GM21825 (cell line): ENCODE results near the gene ZBTB21.
"Not testable (repeated sequence)": the region's sequence is repeated elsewhere in the genome, so short reads cannot be mapped to it uniquely, and the experiment has no call there.

Experiments
- ATAC-seq: cut with Tn5 transposase; IDR thresholded peaks from one replicate; pipeline ENCODE4 v1.9.1; 2021; ENCODE audit warnings: mild to moderate bottlenecking, moderate library complexity; ENCODE audit not compliant: unreplicated experiment

Gene ZBTB21

GRCh38 chr21:41971891-41972290 is 38.3 kb downstream of the ZBTB21 start:
- no peak for ATAC-seq

DNA sequence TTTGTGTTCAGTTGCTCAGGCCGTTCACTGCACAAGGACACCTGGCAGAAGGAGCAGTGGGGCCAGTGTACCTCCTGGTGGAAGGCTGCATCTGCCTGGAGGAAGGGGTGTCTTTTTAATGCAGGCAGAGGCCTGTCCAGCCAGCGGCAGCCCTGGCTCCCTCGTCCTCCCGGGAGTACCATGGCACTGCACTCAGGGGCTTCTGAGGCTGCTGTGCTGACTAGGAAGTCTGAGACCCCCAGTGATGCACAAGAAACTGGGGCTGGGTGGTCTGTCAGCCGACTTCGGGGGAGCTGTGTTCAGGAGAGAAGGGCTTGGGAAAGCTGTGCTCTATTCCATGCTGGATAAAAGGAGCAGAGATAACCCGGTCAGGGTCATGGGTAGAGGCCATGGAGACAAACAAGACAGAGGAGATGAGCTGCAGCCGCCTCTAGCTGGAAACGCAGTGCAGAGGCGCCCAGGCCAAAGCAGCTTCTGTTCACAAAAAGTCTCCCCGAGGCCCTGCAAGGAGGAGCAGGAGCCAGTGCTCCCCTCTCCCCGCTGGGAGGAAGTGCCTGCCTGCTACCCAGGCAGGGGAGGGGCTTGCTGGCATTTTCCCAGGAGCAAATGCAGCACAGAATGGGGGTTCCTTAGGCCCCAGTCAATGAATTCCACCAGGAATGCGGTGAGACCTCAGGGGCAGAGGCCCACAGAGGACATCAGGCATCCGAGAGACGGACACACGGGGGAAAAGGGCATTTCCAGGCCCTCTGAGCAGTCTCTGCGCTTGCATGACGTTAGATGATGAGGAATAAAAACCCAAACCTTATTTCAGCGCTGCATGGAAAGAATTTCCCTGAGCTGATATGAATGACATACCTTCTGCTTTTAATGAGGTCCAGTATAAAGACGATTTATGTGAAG is 39.2 kb downstream of the ZBTB21 start:
- ATAC-seq: no peak

GRCh38 chr21:41970106-41970391 is 40.1 kb downstream of the ZBTB21 start:
- ATAC-seq: no peak

GRCh38 chr21:41967708-41968107 is 42.5 kb downstream of the ZBTB21 start:
- ATAC-seq: no peak

GRCh38 chr21:41966872-41967621 is 43.1 kb downstream of the ZBTB21 start:
- no peak for ATAC-seq

GRCh38 chr21:41966041-41966833 is 43.9 kb downstream of the ZBTB21 start:
- ATAC-seq: no peak

GRCh38 chr21:41965461-41966013 is 44.6 kb downstream of the ZBTB21 start:
- ATAC-seq: no peak

- no peak for ATAC-seq
These were observed 45.1 kb downstream of the ZBTB21 start for GRCh38 chr21:41965045-41965444.

- ATAC-seq: no peak
These were observed 46.0 kb downstream of the ZBTB21 start for GRCh38 chr21:41964171-41964570.

DNA sequence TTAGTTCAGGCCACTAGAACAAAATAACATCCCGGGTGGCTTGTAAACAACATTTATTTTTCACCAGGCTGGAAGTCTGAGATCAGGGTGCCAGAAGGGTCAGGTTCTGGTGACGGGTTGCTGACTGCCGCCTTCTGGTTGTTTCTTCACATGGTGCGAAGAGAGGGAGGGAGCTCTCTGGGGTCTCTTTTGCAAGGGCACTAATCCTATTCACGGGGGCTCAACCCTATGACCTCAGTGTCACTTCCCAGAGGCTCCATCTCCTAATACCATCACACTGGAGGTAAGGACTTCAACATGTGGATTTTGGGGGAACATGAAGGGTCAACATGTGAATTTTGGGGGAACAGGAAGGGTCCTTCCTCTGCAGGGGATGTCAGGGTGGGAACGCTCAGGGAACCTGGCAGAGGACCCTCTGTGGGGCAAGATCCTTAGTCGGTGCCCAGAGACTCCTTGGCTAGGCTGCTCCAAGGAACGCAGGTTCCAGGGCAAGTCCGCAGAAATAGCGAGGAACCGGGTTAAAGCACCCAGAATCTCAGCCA is 47.7 kb downstream of the ZBTB21 start:
- ATAC-seq: no peak

GRCh38 chr21:41961753-41962152 is 48.4 kb downstream of the ZBTB21 start:
- ATAC-seq: no peak

DNA sequence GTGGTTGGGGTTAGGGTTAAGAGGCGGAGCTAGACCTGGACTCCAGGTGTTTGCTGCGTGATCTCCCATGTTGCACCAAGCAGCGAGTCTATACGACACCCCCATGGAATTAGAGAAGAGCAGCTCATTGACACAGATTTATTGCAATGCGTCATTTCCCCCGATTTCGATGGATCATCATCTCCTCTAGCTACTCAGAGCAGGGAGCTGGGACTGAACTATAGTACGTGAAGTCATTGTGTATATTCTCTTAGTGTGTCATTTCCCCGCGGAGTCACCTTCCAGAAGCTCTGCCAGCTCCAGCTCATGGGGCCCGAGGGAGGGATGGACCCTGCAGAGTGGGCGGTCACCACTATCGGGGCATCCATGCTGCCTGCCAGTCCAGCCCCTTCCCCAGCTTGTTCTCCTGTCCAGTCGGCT is 48.9 kb downstream of the ZBTB21 start:
- ATAC-seq: no peak

DNA sequence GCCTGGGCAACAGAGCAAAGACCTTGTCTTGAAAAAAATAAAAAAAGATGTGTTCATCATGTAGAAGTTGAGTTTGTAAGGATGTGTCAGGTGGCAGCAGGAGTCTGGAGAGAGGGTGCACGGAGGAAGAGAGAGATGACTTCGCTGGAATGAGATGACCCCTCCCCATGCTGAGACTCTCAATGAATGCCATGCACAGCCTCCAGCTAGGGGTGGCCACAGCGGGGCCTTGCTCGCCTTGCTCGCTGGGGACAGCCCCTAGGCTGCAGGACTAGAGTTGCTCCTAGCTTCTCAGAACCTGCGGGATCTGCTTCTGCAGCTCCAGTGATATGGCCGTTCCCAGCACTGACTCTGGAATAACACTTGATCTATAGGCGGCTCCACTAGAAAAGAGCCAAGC is 49.8 kb downstream of the ZBTB21 start:
- no peak for ATAC-seq

DNA sequence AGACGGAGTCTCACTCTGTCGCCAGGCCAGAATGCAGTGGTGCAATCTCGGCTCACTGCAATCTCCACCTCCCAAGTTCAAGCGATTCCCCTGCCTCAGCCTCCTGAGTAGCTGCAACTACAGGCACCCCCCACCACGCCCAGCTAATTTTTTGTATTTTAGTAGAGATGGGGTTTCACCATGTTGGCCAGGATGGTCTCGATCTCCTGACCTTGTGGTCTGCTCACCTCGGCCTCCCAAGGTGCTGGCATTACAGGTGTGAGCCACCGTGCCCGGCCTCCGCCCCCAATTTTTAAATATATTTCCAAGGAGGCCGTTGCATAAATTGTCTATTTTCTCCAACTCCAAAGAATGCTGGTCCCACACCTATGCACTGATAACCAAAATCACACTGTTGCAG is 50.5 kb downstream of the ZBTB21 start:
- ATAC-seq: not testable (repeated sequence)

DNA sequence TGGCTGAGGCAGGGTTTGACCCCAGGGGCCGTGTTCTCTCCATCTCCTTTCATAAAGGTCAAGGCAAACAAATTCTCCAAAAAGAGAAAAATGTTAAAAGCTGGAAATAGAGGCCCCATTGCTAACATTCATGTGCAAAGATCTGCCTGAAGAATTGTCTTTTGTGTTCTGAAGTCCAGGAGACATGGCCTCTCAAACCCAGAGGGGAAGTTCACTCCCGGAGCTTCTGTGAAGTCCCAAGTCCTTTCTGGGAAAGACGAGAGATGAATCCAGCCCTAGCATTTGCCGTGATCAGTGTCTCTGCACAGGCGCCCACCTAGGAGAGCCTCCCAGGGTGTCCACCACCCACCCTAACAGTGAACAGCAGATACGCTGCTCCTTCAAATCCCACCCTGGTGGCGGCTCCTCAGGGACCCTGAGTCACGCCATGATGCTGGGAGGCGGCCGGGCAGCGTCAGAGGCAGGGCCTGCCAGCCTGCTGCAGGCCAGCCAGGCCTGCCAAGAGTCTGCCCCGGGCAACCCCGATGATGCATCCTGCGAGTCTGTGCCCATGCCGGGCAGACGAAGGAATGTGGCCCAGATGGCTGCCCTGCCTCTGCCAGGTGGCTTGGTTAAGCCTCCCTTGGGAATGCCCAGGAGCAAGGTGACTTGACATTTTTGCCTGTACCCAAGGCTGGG is 51.1 kb downstream of the ZBTB21 start:
- no peak for ATAC-seq

DNA sequence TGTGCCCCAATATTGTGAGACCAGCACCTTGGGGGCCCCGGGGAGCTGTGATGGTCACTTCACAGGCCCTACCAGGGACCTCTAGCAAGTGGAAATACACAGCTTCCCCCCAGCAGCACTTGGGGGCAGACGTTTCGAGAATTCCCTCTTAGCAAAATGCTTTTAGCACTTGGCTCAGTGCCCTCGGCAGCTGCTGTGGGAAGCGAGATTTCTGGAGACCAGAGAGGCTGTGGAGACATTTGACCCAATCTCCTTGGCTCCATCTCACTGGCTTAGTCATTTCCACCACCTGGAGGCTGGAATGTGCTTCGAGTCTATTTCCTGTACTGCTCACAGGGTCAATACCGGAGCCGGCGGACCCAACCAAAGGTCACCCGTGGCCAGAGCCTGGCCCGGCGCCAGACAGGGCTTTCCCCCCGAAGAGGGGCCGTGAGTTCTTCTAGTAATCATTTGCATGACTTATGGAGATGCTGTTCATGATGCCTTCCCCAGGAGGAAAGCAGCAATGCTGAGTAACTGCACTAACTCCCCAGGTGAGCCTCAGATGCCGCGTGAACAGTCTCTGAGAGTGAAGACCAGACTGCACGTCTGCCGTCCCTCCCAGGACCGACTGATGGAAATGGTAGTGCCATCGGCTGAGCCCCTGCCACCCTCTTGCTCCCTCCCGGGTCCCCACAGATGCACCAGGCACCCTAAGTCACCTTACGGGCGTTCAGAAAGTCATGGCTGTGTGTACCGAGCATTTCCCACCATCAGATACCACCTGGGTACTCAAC is 52.0 kb downstream of the ZBTB21 start:
- ATAC-seq: no peak

- no peak for ATAC-seq
These were observed 53.0 kb downstream of the ZBTB21 start for GRCh38 chr21:41956926-41957729.

DNA sequence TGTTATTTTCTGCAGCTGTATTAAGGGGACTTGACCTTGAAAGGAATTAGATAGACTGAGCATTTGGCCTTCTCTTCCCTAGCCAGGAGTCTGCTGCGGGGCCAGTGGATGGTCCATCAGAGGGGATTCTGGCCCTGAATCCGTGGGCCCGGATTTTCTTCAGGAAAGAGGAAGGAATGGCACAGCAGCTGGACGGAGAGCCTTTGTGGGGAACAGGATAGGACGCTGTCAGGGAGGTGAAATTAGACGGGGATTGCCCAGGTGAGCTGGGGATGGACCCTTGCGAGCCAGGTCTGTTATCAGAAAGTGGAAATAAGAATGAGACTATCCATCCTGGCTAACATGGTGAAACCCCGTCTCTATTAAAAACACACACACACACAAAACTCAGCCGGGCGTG is 54.6 kb downstream of the ZBTB21 start:
- ATAC-seq: no peak
